HepG2 (cell line): ENCODE data around the gene PLEKHA6. TPM values are rescaled to one million over a fixed set of nuclear protein-coding genes. Genes with fewer than 3 reads are reported as not detected.

Source experiments
- CENPX ChIP-seq: sonication (generic); formaldehyde crosslinking; IDR thresholded peaks from 2 replicates; pipeline ENCODE4 v1.9.0; 2021; ENCODE audit warnings: mild to moderate bottlenecking, missing genetic modification reagents, moderate library complexity
- FOSL1 ChIP-seq: sonication (generic); formaldehyde crosslinking; IDR thresholded peaks from 2 replicates; pipeline ENCODE4 v1.9.0; 2021; ENCODE audit warnings: missing genetic modification reagents, borderline replicate concordance
- MED8 ChIP-seq: sonication (generic); formaldehyde crosslinking; IDR thresholded peaks from 2 replicates; pipeline ENCODE4 v1.8.1; 2023; ENCODE audit warnings: mild to moderate bottlenecking, missing genetic modification reagents; ENCODE audit not compliant: insufficient replicate concordance
- MTA1 ChIP-seq: sonication (generic); formaldehyde crosslinking; IDR thresholded peaks from 2 replicates; pipeline ENCODE4 v1.4.0; 2020; ENCODE audit warnings: missing genetic modification reagents, mild to moderate bottlenecking, borderline replicate concordance
- PAXIP1 ChIP-seq: sonication (generic); formaldehyde crosslinking; conservative IDR thresholded peaks from 2 replicates; pipeline ENCODE4 v1.4.0; 2020; ENCODE audit warnings: mild to moderate bottlenecking, missing genetic modification reagents, moderate library complexity
- TEAD2 ChIP-seq: sonication (generic); formaldehyde crosslinking; IDR thresholded peaks from 2 replicates; pipeline ENCODE4 v1.9.0; 2021; ENCODE audit warnings: missing genetic modification reagents
- TRIM22 ChIP-seq: fragments of 450-650 bp; IDR thresholded peaks from 2 replicates; pipeline ENCODE4 v1.6.1; 2017
- ZFP36 ChIP-seq: fragments of 150-350 bp; IDR thresholded peaks from 2 replicates; pipeline ENCODE4 v1.6.1; 2018; ENCODE audit warnings: borderline replicate concordance, low read length, low read depth; ENCODE audit not compliant: partially characterized antibody
- ZFP36L2 ChIP-seq: sonication (generic); formaldehyde crosslinking; IDR thresholded peaks from 2 replicates; pipeline ENCODE4 v1.4.0; 2020; ENCODE audit warnings: missing genetic modification reagents
- ZNF124 ChIP-seq: sonication (generic); formaldehyde crosslinking; IDR thresholded peaks from 2 replicates; pipeline ENCODE4 v1.4.0; 2020; ENCODE audit warnings: missing genetic modification reagents
- ZNF160 ChIP-seq: sonication (generic); formaldehyde crosslinking; IDR thresholded peaks from 2 replicates; pipeline ENCODE4 v1.8.0; 2022; ENCODE audit warnings: mild to moderate bottlenecking, inconsistent platforms, missing genetic modification reagents
- ZNF296 ChIP-seq: sonication (generic); formaldehyde crosslinking; conservative IDR thresholded peaks from 2 replicates; pipeline ENCODE4 v1.5.0; 2020; ENCODE audit warnings: mild to moderate bottlenecking, missing genetic modification reagents
- ZNF720 ChIP-seq: sonication (generic); formaldehyde crosslinking; IDR thresholded peaks from 2 replicates; pipeline ENCODE4 v1.4.0; 2020; ENCODE audit warnings: missing genetic modification reagents
- ZNF788 ChIP-seq: sonication (generic); formaldehyde crosslinking; IDR thresholded peaks from 2 replicates; pipeline ENCODE4 v1.5.0; 2020; ENCODE audit warnings: mild to moderate bottlenecking, missing genetic modification reagents, borderline replicate concordance
- ZSCAN9 ChIP-seq: IDR thresholded peaks from 2 replicates; pipeline ENCODE4 v1.6.1; 2016; ENCODE audit warnings: borderline replicate concordance
- polyA plus RNA-seq, 8 experiments: library from polyadenylated mRNA; depleted of rRNA in 3 of 8; stranded (reverse) in 7 of 8; unstranded in 1 of 8; fragments of >200 nt; fragmentation: Illumina TruSeq in 4 of 8; extraction: Trizol in 4 of 8; gene quantifications; 2 replicates each; pipeline versions ENCODE4 v1.2.1 to v1.2.3, GENCODE V29; 2011 to 2016; ENCODE audit warnings: low read depth in 4 of 8, missing spikeins in 1 of 8, mixed read lengths in 1 of 8; ENCODE audit not compliant: insufficient read depth in 1 of 8
- total RNA-seq, 5 experiments: library from RNA; depleted of rRNA; stranded (reverse); fragments of >200 nt; fragmentation: Illumina TruSeq; extraction: Trizol; gene quantifications; 2 replicates each; pipeline ENCODE4 v1.2.3, GENCODE V29; 2016; ENCODE audit warnings: low read depth in 1 of 5
- TF ChIP-seq, protein P1 (sequence below): sonication (generic); formaldehyde crosslinking; IDR thresholded peaks from 2 replicates; pipeline ENCODE4 v1.4.0; 2020; ENCODE audit warnings: missing genetic modification reagents
- TF ChIP-seq, protein P2 (sequence below): IDR thresholded peaks from 2 replicates; pipeline ENCODE4 v1.6.1; 2016

PLEKHA6 gene
- total and polyA plus RNA-seq, 2 of the 13 experiments (the other 11 are each of a cell fraction or from before 2014, with no cell fraction given): 5.3 to 11.4 TPM

GRCh38 chr1:204213668-204214662, 145.8 kb downstream of the PLEKHA6 start, which contains the start of gene GOLT1A (continued):
- TF ChIP-seq ZFP36L2 (CRISPR knock-in tag) (no peak), FOSL1 (CRISPR knock-in tag) (no peak), TRIM22 (no peak), ZSCAN9 (CRISPR knock-in tag) (peak; percentile 55; the same call in 1 of the 2 replicates), ZNF124 (no peak; the same call in 1 of the 2 replicates), MTA1 (peak; percentile 80), MED8 (peak; percentile 75), ZNF296 (CRISPR knock-in tag) (no peak; the same call in 1 of the 2 replicates), CENPX (CRISPR knock-in tag) (no peak), ZNF720 (no peak), PAXIP1 (peak; percentile 89), TEAD2 (CRISPR knock-in tag) (no peak), ZNF788 (CRISPR knock-in tag) (peak; percentile 89; the same call in 1 of the 2 replicates), ZFP36 (no peak), ZNF160 (CRISPR knock-in tag) (peak; percentile 81)
- TF ChIP-seq, protein P1, sequence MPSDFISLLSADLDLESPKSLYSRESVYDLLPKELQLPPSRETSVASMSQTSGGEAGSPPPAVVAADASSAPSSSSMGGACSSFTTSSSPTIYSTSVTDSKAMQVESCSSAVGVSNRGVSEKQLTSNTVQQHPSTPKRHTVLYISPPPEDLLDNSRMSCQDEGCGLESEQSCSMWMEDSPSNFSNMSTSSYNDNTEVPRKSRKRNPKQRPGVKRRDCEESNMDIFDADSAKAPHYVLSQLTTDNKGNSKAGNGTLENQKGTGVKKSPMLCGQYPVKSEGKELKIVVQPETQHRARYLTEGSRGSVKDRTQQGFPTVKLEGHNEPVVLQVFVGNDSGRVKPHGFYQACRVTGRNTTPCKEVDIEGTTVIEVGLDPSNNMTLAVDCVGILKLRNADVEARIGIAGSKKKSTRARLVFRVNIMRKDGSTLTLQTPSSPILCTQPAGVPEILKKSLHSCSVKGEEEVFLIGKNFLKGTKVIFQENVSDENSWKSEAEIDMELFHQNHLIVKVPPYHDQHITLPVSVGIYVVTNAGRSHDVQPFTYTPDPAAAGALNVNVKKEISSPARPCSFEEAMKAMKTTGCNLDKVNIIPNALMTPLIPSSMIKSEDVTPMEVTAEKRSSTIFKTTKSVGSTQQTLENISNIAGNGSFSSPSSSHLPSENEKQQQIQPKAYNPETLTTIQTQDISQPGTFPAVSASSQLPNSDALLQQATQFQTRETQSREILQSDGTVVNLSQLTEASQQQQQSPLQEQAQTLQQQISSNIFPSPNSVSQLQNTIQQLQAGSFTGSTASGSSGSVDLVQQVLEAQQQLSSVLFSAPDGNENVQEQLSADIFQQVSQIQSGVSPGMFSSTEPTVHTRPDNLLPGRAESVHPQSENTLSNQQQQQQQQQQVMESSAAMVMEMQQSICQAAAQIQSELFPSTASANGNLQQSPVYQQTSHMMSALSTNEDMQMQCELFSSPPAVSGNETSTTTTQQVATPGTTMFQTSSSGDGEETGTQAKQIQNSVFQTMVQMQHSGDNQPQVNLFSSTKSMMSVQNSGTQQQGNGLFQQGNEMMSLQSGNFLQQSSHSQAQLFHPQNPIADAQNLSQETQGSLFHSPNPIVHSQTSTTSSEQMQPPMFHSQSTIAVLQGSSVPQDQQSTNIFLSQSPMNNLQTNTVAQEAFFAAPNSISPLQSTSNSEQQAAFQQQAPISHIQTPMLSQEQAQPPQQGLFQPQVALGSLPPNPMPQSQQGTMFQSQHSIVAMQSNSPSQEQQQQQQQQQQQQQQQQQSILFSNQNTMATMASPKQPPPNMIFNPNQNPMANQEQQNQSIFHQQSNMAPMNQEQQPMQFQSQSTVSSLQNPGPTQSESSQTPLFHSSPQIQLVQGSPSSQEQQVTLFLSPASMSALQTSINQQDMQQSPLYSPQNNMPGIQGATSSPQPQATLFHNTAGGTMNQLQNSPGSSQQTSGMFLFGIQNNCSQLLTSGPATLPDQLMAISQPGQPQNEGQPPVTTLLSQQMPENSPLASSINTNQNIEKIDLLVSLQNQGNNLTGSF: no peak
- TF ChIP-seq, protein P2, sequence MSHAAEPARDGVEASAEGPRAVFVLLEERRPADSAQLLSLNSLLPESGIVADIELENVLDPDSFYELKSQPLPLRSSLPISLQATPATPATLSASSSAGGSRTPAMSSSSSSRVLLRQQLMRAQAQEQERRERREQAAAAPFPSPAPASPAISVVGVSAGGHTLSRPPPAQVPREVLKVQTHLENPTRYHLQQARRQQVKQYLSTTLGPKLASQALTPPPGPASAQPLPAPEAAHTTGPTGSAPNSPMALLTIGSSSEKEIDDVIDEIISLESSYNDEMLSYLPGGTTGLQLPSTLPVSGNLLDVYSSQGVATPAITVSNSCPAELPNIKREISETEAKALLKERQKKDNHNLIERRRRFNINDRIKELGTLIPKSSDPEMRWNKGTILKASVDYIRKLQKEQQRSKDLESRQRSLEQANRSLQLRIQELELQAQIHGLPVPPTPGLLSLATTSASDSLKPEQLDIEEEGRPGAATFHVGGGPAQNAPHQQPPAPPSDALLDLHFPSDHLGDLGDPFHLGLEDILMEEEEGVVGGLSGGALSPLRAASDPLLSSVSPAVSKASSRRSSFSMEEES (CRISPR knock-in tag): peak; percentile 92
